ENCODE data around the gene FAM131B. TPM values are rescaled to one million over a fixed set of nuclear protein-coding genes. Genes with fewer than 3 reads are reported as not detected.

The FAM131B gene
- total and polyA plus RNA-seq, 2 of the 13 experiments (the other 11 are each of a cell fraction or from before 2014, with no cell fraction given), result 0.07 TPM; not detected in 1

DNA sequence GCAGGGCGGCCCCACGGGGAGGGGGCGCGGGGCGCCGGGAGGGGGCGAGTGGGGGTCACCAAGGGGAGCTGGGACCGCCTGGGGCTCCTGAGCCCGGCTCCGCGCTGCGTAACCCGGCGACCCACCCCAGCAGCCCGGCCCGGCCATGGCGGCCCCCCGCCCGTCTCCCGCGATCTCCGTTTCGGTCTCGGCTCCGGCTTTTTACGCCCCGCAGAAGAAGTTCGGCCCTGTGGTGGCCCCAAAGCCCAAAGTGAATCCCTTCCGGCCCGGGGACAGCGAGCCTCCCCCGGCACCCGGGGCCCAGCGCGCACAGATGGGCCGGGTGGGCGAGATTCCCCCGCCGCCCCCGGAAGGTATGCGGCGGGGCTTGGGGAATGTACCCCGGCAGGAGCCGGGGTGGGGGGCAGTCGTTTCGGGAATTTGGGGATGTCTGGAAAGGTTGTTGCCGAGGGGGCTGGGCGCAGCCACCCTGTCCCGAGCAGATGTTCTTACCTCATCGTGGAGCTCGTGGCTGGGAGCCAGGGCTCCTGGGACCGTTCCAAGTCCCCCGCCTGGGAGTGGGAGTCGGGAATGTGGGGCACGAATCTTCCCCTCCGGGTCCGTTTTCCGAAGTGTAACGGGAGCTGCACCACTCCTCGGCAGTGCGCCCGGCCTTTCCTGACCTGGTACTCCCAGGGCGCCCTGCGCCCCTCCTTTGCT, 19.1 kb upstream of the FAM131B start (continued):
- TF ChIP-seq PATZ1 (CRISPR knock-in tag; IDR thresholded peaks at IDR 0.05) (peak; percentile 19; the same call in 1 of the 2 replicates), ZNF543 (CRISPR knock-in tag; IDR thresholded peaks at IDR 0.05) (0 out of 2 replicates have a peak, but pooled peaks have one; percentile 29), SRSF1 (optimal IDR thresholded peaks at IDR 0.05; ENCODE audit: low read depth, low read length) (peak; percentile 67), NFE2L1 (CRISPR knock-in tag; IDR thresholded peaks at IDR 0.05; ENCODE audit: borderline replicate concordance) (no peak), ZBTB25 (CRISPR knock-in tag; IDR thresholded peaks at IDR 0.05) (no peak)

DNA sequence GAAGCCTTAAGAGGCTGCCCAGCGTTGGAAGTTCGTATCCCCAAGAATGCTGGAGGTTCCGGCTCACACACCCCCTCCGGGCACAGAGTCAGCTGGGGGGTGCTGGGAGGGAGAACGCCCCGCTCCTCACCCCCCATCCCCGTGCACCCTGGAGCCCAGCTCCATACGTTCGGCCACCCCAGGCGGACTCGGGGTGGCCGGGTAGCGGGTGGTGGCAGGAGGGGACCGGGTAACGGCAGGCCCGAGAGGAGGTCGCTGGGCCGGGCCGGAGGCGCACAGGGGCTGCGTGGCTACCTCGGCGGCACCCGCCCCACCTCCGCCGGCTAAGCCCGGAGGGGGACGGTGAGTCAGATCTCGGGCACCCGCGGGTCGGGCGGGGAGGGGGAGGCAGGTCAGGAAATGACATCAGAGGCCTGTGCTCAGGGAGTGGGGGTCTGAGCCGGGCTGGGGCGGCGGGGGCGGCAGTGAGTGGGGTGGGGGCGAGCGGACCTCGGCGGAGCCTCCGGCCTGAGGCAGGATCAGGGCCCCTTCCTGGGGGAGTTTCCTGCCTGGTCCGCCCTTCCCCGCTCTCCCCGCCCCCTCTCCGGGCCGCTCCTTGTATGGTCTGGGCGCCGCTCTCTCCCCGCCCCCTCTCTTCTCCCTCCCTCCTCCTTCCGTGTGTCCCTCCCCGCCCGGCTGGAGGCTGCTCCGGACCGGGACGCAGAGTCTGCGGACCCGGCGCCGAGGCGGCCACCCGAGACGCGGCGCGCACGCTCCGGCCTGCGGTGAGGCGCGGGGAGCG, 18.3 kb upstream of the FAM131B start, which contains the start of gene ZYX:
Gene ZYX (plus strand): TSS at position 700 of the 781 bp plus-strand sequence. CDS start 227 bp downstream, outside the sequence.
- Histone ChIP-seq H4K20me1 (ENCODE audit: insufficient read depth, low read length) (peaks cover 5% of the 10 kb centered on the region; the same call in 1 of the 2 replicates), H3K4me1 (ENCODE audit: insufficient read depth, low read length) (peaks cover 49% of the 10 kb centered on the region), H3K79me2 (ENCODE audit: insufficient read depth, low read length) (peaks cover 12% of the 10 kb centered on the region), H2AFZ (ENCODE audit: low read length) (peak within 1 kb of the TSS; percentile 54), H3K27me3 (ENCODE audit: control insufficient read depth in 1 of 2, insufficient read depth in 2 of 2, low read length in 2 of 2) (no peaks in the 10 kb centered on the region), H3K9me3 (ENCODE audit: low read length) (no peaks in the 10 kb centered on the region), H3K36me3 (replicated peaks in 1 of 2; ENCODE audit: control insufficient read depth in 1 of 2, insufficient read depth in 2 of 2, low read length in 2 of 2) (peaks cover 0 to 3% of the 10 kb centered on the region in 2 experiments; a peak in 1 of 5 replicates), H3K4me2 (ENCODE audit: low read depth, low read length) (peak within 1 kb of the TSS; percentile 86), H3K27ac (ENCODE audit: extremely low read length, insufficient read depth, low read length) (peak within 1 kb of the TSS; percentile 89), H3K4me3 (replicated peaks in 1 of 3; ENCODE audit: insufficient read depth in 1 of 3, low read depth in 2 of 3, low read length in 3 of 3) (peak within 1 kb of the TSS; percentile 94 to 98 (median 98)), H3K9ac (ENCODE audit: insufficient read depth, low read depth, low read length) (peak within 1 kb of the TSS; percentile 88)
- intact Hi-C loops (cut with micrococcal nuclease; ENCODE audit: unreplicated experiment) (loop anchor here (1.0 to 2.0 kb wide), 4 partner anchors 14 to 96 kb away; partner anchors contain the start of genes EPHA1 and TMEM139), in situ Hi-C loops (cut with HindIII; ENCODE audit: extremely low pct_ligation_motif_present, low pct_unique_long_range_greater_than_20kb) (loop anchor here (5.0 to 25.0 kb wide), 2 partner anchors 36 to 531 kb away; partner anchors contain the start of gene TCAF1)
- DNase-seq (ENCODE audit: low spot score) (peak; percentile 84), ATAC-seq (peak; percentile 87), FAIRE-seq (no peak)
- POLR2A ChIA-PET, result interaction anchor here (0.8 to 4.0 kb wide), 7 partner anchors 10 to 117 kb away, joined by 3 to 20 read pairs (median 10); partner anchors contain the start of genes CASP2, EPHA1 and GSTK1
- CTCF ChIA-PET (ENCODE audit: low intra/inter-chr PET ratio, low total read pairs), result interaction anchor here (0.7 to 2.8 kb wide), 2 partner anchors 28 to 36 kb away, joined by 3 to 24 read pairs; no protein-coding TSS in a partner anchor
- WGBS (ENCODE audit: low lambda C conversion rate), result 0% methylated on average over 13 of the region's 72 CpGs
- no TSS peak for BruUV-seq (replicated peaks)
- TF ChIP-seq SNAPC2 (CRISPR knock-in tag; IDR thresholded peaks at IDR 0.05), result 0 out of 2 replicates have a peak, but pooled peaks have one; percentile 25
- TF ChIP-seq ZNF564 (CRISPR knock-in tag; IDR thresholded peaks at IDR 0.05), result 0 out of 2 replicates have a peak, but pooled peaks have one; percentile 51
- 0 out of 2 replicates have a peak, but pooled peaks have one; percentile 13 for TF ChIP-seq ZNF274 (CRISPR knock-in tag; IDR thresholded peaks at IDR 0.05)
- TF ChIP-seq YEATS4 (CRISPR knock-in tag; IDR thresholded peaks at IDR 0.05; ENCODE audit: borderline replicate concordance), result no peak
- peak; percentile 91; the same call in 1 of the 2 replicates for TF ChIP-seq ZNF234 (CRISPR knock-in tag; conservative IDR thresholded peaks at IDR 0.05)
- TF ChIP-seq, protein P1, sequence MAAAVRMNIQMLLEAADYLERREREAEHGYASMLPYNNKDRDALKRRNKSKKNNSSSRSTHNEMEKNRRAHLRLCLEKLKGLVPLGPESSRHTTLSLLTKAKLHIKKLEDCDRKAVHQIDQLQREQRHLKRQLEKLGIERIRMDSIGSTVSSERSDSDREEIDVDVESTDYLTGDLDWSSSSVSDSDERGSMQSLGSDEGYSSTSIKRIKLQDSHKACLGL (CRISPR knock-in tag; IDR thresholded peaks at IDR 0.05), result peak; percentile 30; the same call in 1 of the 2 replicates
- TF ChIP-seq ZNF501 (CRISPR knock-in tag; IDR thresholded peaks at IDR 0.05), result peak; percentile 78
- no peak for TF ChIP-seq MED8 (CRISPR knock-in tag; IDR thresholded peaks at IDR 0.05; ENCODE audit: insufficient replicate concordance)

Data from HepG2 (cell line).